Neural progenitor cell (in vitro differentiated cells): ENCODE measurements around the gene RASGRP3.

Source experiments
- CTCF ChIP-seq: fragments of 200-600 bp; sonication (generic); IDR thresholded peaks from 2 replicates; pipeline ENCODE4 v1.5.1; 2017; ENCODE audit warnings: antibody characterized with exemption, mild to moderate bottlenecking
- EZH2phosphoT487 ChIP-seq: fragments of 200-600 bp; sonication (generic); IDR thresholded peaks from 2 replicates; pipeline ENCODE4 v1.6.1; 2017; ENCODE audit warnings: antibody characterized with exemption

DNA sequence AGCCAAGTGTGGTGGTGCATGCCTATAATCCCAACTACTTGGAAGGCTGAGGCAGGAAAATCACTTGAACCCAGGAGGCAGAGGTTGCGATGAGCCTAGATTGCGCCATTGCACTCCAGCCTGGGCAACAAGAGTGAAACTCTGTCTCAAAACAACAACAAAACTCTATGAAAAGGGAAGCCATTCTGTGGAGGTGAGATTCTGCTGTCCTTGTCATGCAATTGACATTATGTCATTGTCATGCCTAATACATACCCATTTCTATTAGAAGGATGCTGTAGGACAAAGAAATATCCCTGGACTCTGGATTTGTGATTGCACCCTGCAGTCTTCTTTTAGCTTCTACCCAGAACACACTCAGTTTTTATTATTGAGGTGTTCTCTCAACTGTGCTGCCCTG lies 8.6 kb downstream of the RASGRP3 start:
- TF ChIP-seq CTCF (no peak), EZH2phosphoT487 (no peak)
